Esophagus squamous epithelium (tissue), 5 donors: ENCODE data around the gene DTX3. TPM values are rescaled to one million over a fixed set of nuclear protein-coding genes. Genes with fewer than 3 reads are reported as not detected.
A peak's percentile ranks its signal among the peaks of the same experiment; 100 is the strongest.

Experiments used
- DNase-seq: peaks from one replicate; lab custom pipeline; 2025; lab: John Stamatoyannopoulos, UW
- H3K27ac ChIP-seq, 4 donors: fragments of 200-600 bp; sonication (generic); one replicate each; pipeline ENCODE4 v1.5.1; 2016 to 2019; ENCODE audit warnings: mild to moderate bottlenecking in 1 of 4
- H3K27me3 ChIP-seq, 4 donors: fragments of 200-600 bp; sonication (generic); 1 replicate in 3 of 4; 2 replicates in 1 of 4; pipeline versions ENCODE4 v1.5.1 to v1.6.0; 2017 to 2021; ENCODE audit warnings: antibody characterized with exemption in 1 of 4
- H3K36me3 ChIP-seq, 3 donors: fragments of 200-600 bp; sonication (generic); one replicate each; pipeline ENCODE4 v1.5.1; 2016 to 2019
- H3K4me1 ChIP-seq, 3 donors: fragments of 200-600 bp; sonication (generic); one replicate each; pipeline ENCODE4 v1.5.1; 2017 to 2019
- H3K4me3 ChIP-seq, 4 donors: fragments of 200-600 bp; sonication (generic); 1 replicate in 3 of 4; 2 replicates in 1 of 4; pipeline ENCODE4 v1.5.1; 2016 to 2019; ENCODE audit warnings: mild to moderate bottlenecking in 2 of 4, moderate library complexity in 1 of 4
- H3K9me3 ChIP-seq, 3 donors: fragments of 200-600 bp; sonication (generic); one replicate each; pipeline ENCODE4 v1.5.1; 2016 to 2019
- CTCF ChIP-seq, 6 experiments: fragments of 450-650 bp in 4 of 6; fragments of 200-600 bp in 2 of 6; sonication (generic) in 2 of 6; IDR thresholded peaks; one replicate each; pipeline ENCODE4 v1.5.1; 2016 to 2019; ENCODE audit warnings: antibody characterized with exemption in 6 of 6, mild to moderate bottlenecking in 4 of 6, moderate library complexity in 4 of 6
- POLR2A ChIP-seq, 4 donors: fragments of 450-650 bp; IDR thresholded peaks; one replicate each; pipeline ENCODE4 v1.6.1; 2017; ENCODE audit warnings: antibody characterized with exemption in 4 of 4, mild to moderate bottlenecking in 4 of 4, moderate library complexity in 3 of 4
- WGBS, 2 donors: methylation state at CpG; one replicate each; pipeline ENCODE4 v1.1.5; 2018; 5-methylcytosine and 5-hydroxymethylcytosine counted together
- intact Hi-C: fragments of 100-400 bp; cut with DNase I; formaldehyde crosslinking; loops from one replicate; pipeline ENCODE4 v1.15.0; 2022
- total RNA-seq, 4 donors: library from RNA; depleted of rRNA; stranded (reverse); fragments of >200 nt; gene quantifications; one replicate each; pipeline ENCODE4 v1.1.0, GENCODE V29; 2016
- donor health status: DM: yes; HTN: yes; CAD: no.

Gene DTX3
- total RNA-seq, 4 donors from 2014 or later: 1.6 to 16.6 (median 5.6) TPM

GRCh38 chr12:57582440-57582839 lies 22.2 kb upstream of the DTX3 start:
- 94 to 100% methylated on average over 1 of the region's 1 CpG for WGBS, 2 donors
- intact Hi-C loops: loop anchor here (5.0 kb wide), 1 partner anchor 40 kb away; no protein-coding TSS in a partner anchor
- Histone ChIP-seq H3K27ac (no peak overlapping the region), H3K9me3 (no peaks in the 10 kb centered on the region), H3K4me3 (no peak overlapping the region), H3K27me3 (peaks cover 0 to 18% (median 0%) of the 10 kb centered on the region in 4 donors), H3K4me1 (no peaks in the 10 kb centered on the region), H3K36me3 (no peaks in the 10 kb centered on the region)
- DNase-seq: no peak
- TF ChIP-seq POLR2A (IDR thresholded peaks at IDR 0.05) (no peak), CTCF (IDR thresholded peaks at IDR 0.05) (no peak)

GRCh38 chr12:57583008-57583831 lies 21.4 kb upstream of the DTX3 start:
- H3K4me3 ChIP-seq: no peak overlapping the region
- TF ChIP-seq CTCF (IDR thresholded peaks at IDR 0.05) (peak; percentile 91 to 94 (median 92)), POLR2A (IDR thresholded peaks at IDR 0.05) (no peak)
- WGBS, 2 donors: 28 to 40% methylated on average over 10 to 13 of the region's 13 CpGs
- H3K27ac ChIP-seq: no peak overlapping the region
- H3K27me3 ChIP-seq: peaks cover 0 to 25% (median 0%) of the 10 kb centered on the region in 4 donors
- no peaks in the 10 kb centered on the region for H3K9me3 ChIP-seq
- no peaks in the 10 kb centered on the region for H3K36me3 ChIP-seq
- no peaks in the 10 kb centered on the region for H3K4me1 ChIP-seq
- no peak for DNase-seq
- intact Hi-C loops: loop anchor here (5.0 kb wide), 1 partner anchor 39 kb away; no protein-coding TSS in a partner anchor

GRCh38 chr12:57584050-57584449 lies 20.6 kb upstream of the DTX3 start:
- Histone ChIP-seq H3K9me3 (no peaks in the 10 kb centered on the region), H3K4me1 (no peaks in the 10 kb centered on the region), H3K4me3 (no peak overlapping the region), H3K27me3 (peaks cover 0 to 25% (median 0%) of the 10 kb centered on the region in 4 donors), H3K27ac (no peak overlapping the region), H3K36me3 (no peaks in the 10 kb centered on the region)
- no peak for DNase-seq
- intact Hi-C loops: loop anchor here (5.0 kb wide), 1 partner anchor 38 kb away; no protein-coding TSS in a partner anchor
- 94% methylated on average over 2 of the region's 2 CpGs for WGBS, 2 donors
- TF ChIP-seq POLR2A (IDR thresholded peaks at IDR 0.05) (no peak), CTCF (IDR thresholded peaks at IDR 0.05) (no peak)

GRCh38 chr12:57584690-57585089 lies 19.9 kb upstream of the DTX3 start:
- no peak overlapping the region for H3K4me3 ChIP-seq
- H3K4me1 ChIP-seq: no peaks in the 10 kb centered on the region
- no peak overlapping the region for H3K27ac ChIP-seq
- TF ChIP-seq POLR2A (IDR thresholded peaks at IDR 0.05) (no peak), CTCF (IDR thresholded peaks at IDR 0.05) (no peak)
- intact Hi-C loops: loop anchor here (5.0 kb wide), 1 partner anchor 38 kb away; no protein-coding TSS in a partner anchor
- no peaks in the 10 kb centered on the region for H3K36me3 ChIP-seq
- DNase-seq: no peak
- H3K9me3 ChIP-seq: no peaks in the 10 kb centered on the region
- H3K27me3 ChIP-seq: peaks cover 0 to 25% (median 0%) of the 10 kb centered on the region in 4 donors

GRCh38 chr12:57585156-57585555 lies 19.5 kb upstream of the DTX3 start:
- 83 to 96% methylated on average over 2 of the region's 2 CpGs for WGBS, 2 donors
- DNase-seq: no peak
- Histone ChIP-seq H3K4me1 (peaks cover 0 to under 1% (median 0%) of the 10 kb centered on the region in 3 donors), H3K9me3 (no peaks in the 10 kb centered on the region), H3K36me3 (no peaks in the 10 kb centered on the region), H3K4me3 (no peak overlapping the region), H3K27me3 (peaks cover 0 to 25% (median 0%) of the 10 kb centered on the region in 4 donors), H3K27ac (no peak overlapping the region)
- intact Hi-C loops: no loop called here
- no peak for TF ChIP-seq POLR2A (IDR thresholded peaks at IDR 0.05)
- no peak for TF ChIP-seq CTCF (IDR thresholded peaks at IDR 0.05)
